IMR-90 (cell line): ENCODE data around the gene TRIM13. TPM values are rescaled to one million over a fixed set of nuclear protein-coding genes. Genes with fewer than 3 reads are reported as not detected.

Experiments
- ATAC-seq: fragments of 200-7000 bp; cut with Tn5 transposase; 2 replicates; pipeline ENCODE4 v1.9.1; 2020; ENCODE audit warnings: low read depth, mild to moderate bottlenecking, moderate library complexity
- BruUV-seq: library from RNA; stranded (reverse); fragments of 400-500 nt; replicated peaks from 2 replicates; lab custom pipeline; 2021; lab: Mats Ljungman, UMichigan
- CTCF ChIA-PET: fragments of 300-600 bp; formaldehyde crosslinking; extraction: SDS; loops from one replicate; lab custom pipeline; 2021; ENCODE audit warnings: antibody characterized with exemption; lab: Yijun Ruan, JAX
- POLR2A ChIA-PET: fragments of 300-600 bp; sonication (Branson Sonifier 250); formaldehyde crosslinking; loops from one replicate; lab custom pipeline; 2022; ENCODE audit warnings: antibody characterized with exemption; ENCODE audit not compliant: unreplicated experiment; lab: Charles Lee
- DNase-seq: peaks from one replicate; pipeline ENCODE4 v3.0.0; 2013
- H2AFZ ChIP-seq: replicated peaks from 2 replicates; pipeline ENCODE3; 2013; ENCODE audit warnings: low read length, mild to moderate bottlenecking; ENCODE audit not compliant: poor library complexity
- H2AK5ac ChIP-seq: 2 replicates; pipeline ENCODE4 v1.6.1; 2013; ENCODE audit warnings: low read depth, low read length, inconsistent platforms
- H2AK9ac ChIP-seq: replicated peaks from 2 replicates; pipeline ENCODE3; 2013; ENCODE audit warnings: mild to moderate bottlenecking, low read depth, low read length, moderate library complexity; ENCODE audit not compliant: poor library complexity
- H2BK120ac ChIP-seq: 2 replicates; pipeline ENCODE4 v1.6.1; 2013; ENCODE audit warnings: low read depth, low read length, inconsistent platforms
- H2BK15ac ChIP-seq: 3 replicates; pipeline ENCODE4 v1.6.1; 2013; ENCODE audit warnings: low read depth, low read length, inconsistent platforms
- H2BK20ac ChIP-seq: 2 replicates; pipeline ENCODE4 v1.6.1; 2013; ENCODE audit warnings: low read depth, mild to moderate bottlenecking, inconsistent platforms, low read length, moderate library complexity
- H2BK5ac ChIP-seq: 2 replicates; pipeline ENCODE4 v1.6.1; 2013; ENCODE audit warnings: mild to moderate bottlenecking, low read depth, low read length, inconsistent platforms; ENCODE audit not compliant: poor library complexity, severe bottlenecking
- H3K14ac ChIP-seq: replicated peaks from 2 replicates; pipeline ENCODE4 v1.6.1; 2013; ENCODE audit warnings: low read depth, low read length, inconsistent platforms
- H3K18ac ChIP-seq: 2 replicates; pipeline ENCODE4 v1.6.1; 2013; ENCODE audit warnings: low read depth, low read length, control low read depth
- H3K23ac ChIP-seq: 2 replicates; pipeline ENCODE4 v1.6.1; 2013; ENCODE audit warnings: low read depth, low read length, inconsistent platforms
- H3K27ac ChIP-seq: 2 replicates; pipeline ENCODE4 v1.5.1; 2013; ENCODE audit warnings: mild to moderate bottlenecking, control low read depth, low read length; ENCODE audit not compliant: insufficient read depth
- H3K27me3 ChIP-seq: 2 replicates; pipeline ENCODE4 v1.6.1; 2013; ENCODE audit warnings: low read length; ENCODE audit not compliant: control insufficient read depth, insufficient read depth
- H3K36me3 ChIP-seq: 2 replicates; pipeline ENCODE4 v1.6.1; 2013; ENCODE audit warnings: low read length, mixed read lengths; ENCODE audit not compliant: control insufficient read depth, insufficient read depth
- H3K4ac ChIP-seq: 2 replicates; pipeline ENCODE4 v1.6.1; 2013; ENCODE audit warnings: low read depth, low read length, inconsistent platforms
- H3K4me1 ChIP-seq: 2 replicates; pipeline ENCODE4 v1.6.1; 2013; ENCODE audit warnings: low read length, mixed read lengths; ENCODE audit not compliant: control insufficient read depth, insufficient read depth
- H3K4me2 ChIP-seq: 2 replicates; pipeline ENCODE4 v1.6.1; 2013; ENCODE audit warnings: low read depth, mild to moderate bottlenecking, control low read depth, low read length, moderate library complexity
- H3K4me3 ChIP-seq: 2 replicates; pipeline ENCODE4 v1.5.1; 2013; ENCODE audit warnings: low read depth, mild to moderate bottlenecking, control low read depth, low read length, moderate library complexity; ENCODE audit not compliant: insufficient read depth
- H3K56ac ChIP-seq: 2 replicates; pipeline ENCODE4 v1.6.1; 2013; ENCODE audit warnings: low read length, inconsistent platforms; ENCODE audit not compliant: insufficient read depth; ENCODE audit errors: extremely low read depth
- H3K79me1 ChIP-seq, 2 experiments: 2 replicates each; pipeline ENCODE4 v1.6.1; 2013; ENCODE audit warnings: low read length in 2 of 2, inconsistent platforms in 1 of 2, low read depth in 1 of 2
- H3K9ac ChIP-seq: 2 replicates; pipeline ENCODE4 v1.6.1; 2013; ENCODE audit warnings: low read depth, low read length, control low read depth
- H3K9me1 ChIP-seq: 2 replicates; pipeline ENCODE4 v1.6.1; 2013; ENCODE audit warnings: low read length, inconsistent platforms; ENCODE audit not compliant: insufficient read depth
- H3K9me3 ChIP-seq: 2 replicates; pipeline ENCODE4 v1.6.1; 2013; ENCODE audit warnings: low read length; ENCODE audit not compliant: control insufficient read depth, insufficient read depth
- H4K20me1 ChIP-seq: 2 replicates; pipeline ENCODE4 v1.6.1; 2013; ENCODE audit warnings: low read length, inconsistent platforms; ENCODE audit not compliant: insufficient read depth
- H4K5ac ChIP-seq: 2 replicates; pipeline ENCODE4 v1.6.1; 2013; ENCODE audit warnings: mild to moderate bottlenecking, low read depth, low read length, control low read depth
- H4K8ac ChIP-seq, 2 experiments: 2 replicates each; pipeline ENCODE4 v1.6.1; 2013; ENCODE audit warnings: low read depth in 2 of 2, low read length in 2 of 2, control low read depth in 1 of 2, inconsistent platforms in 1 of 2
- H4K91ac ChIP-seq: 2 replicates; pipeline ENCODE4 v1.6.1; 2013; ENCODE audit warnings: low read depth, low read length, inconsistent platforms; ENCODE audit not compliant: insufficient read depth
- BHLHE40 ChIP-seq: fragments of 150-350 bp; IDR thresholded peaks from 2 replicates; pipeline ENCODE4 v1.6.1; 2016; ENCODE audit warnings: mild to moderate bottlenecking, low read depth, low read length
- CEBPB ChIP-seq: IDR thresholded peaks from 2 replicates; pipeline ENCODE4 v1.6.1; 2012; ENCODE audit warnings: low read depth, low read length, improper control_type of control experiment
- CHD1 ChIP-seq: IDR thresholded peaks from 2 replicates; pipeline ENCODE4 v1.6.1; 2012; ENCODE audit warnings: low read depth, low read length, improper control_type of control experiment
- CTCF ChIP-seq: conservative IDR thresholded peaks from 2 replicates; pipeline ENCODE4 v1.5.1; 2012; ENCODE audit warnings: mild to moderate bottlenecking, low read depth, low read length, improper control_type of control experiment
- MXI1 ChIP-seq: IDR thresholded peaks from 2 replicates; pipeline ENCODE4 v1.6.1; 2012; ENCODE audit warnings: low read depth, mild to moderate bottlenecking, low read length, moderate library complexity, borderline replicate concordance
- POLR2A ChIP-seq: IDR thresholded peaks from 2 replicates; pipeline ENCODE4 v1.6.1; 2012; ENCODE audit warnings: mild to moderate bottlenecking, low read depth, low read length
- RCOR1 ChIP-seq: IDR thresholded peaks from 2 replicates; pipeline ENCODE4 v1.6.1; 2012; ENCODE audit warnings: mild to moderate bottlenecking, low read length, improper control_type of control experiment; ENCODE audit not compliant: insufficient replicate concordance
- USF2 ChIP-seq: fragments of 150-350 bp; IDR thresholded peaks from 2 replicates; pipeline ENCODE4 v1.6.1; 2017; ENCODE audit warnings: mild to moderate bottlenecking, antibody characterized with exemption, low read length, low read depth
- WGBS, 2 experiments: methylation state at CpG; one replicate each; pipeline versions ENCODE4 v1.1.5 to v1.1.7; 2013; ENCODE audit warnings: missing lambda C conversion rate in 2 of 2; ENCODE audit not compliant: insufficient read length in 1 of 2; ENCODE audit errors: extremely low coverage in 2 of 2; 5-methylcytosine and 5-hydroxymethylcytosine counted together
- dilution Hi-C: fragments of 300-500 bp; cut with HindIII; formaldehyde crosslinking; loops from one replicate; pipeline ENCODE4 v1.14.3; 2018; ENCODE audit warnings: low sequenced_read_pairs; ENCODE audit not compliant: unreplicated experiment
- in situ Hi-C: fragments of 300-500 bp; cut with MboI; formaldehyde crosslinking; loops from 3 replicates; pipeline ENCODE4 v1.14.3; 2019; ENCODE audit warnings: low sequenced_read_pairs, inconsistent platforms, mixed read lengths
- intact Hi-C: fragments of 100-400 bp; cut with micrococcal nuclease; formaldehyde crosslinking; loops from 2 replicates; pipeline ENCODE4 v1.10.0; 2022
- polyA plus RNA-seq, 3 experiments: library from polyadenylated mRNA; depleted of rRNA; stranded (reverse); fragments of >200 nt; gene quantifications; 2 replicates each; pipeline ENCODE4 v1.2.3, GENCODE V29; 2012; ENCODE audit warnings: low replicate concordance in 1 of 3
- total RNA-seq: library from RNA; depleted of rRNA; stranded (reverse); fragments of >200 nt; gene quantifications from 2 replicates; pipeline ENCODE4 v1.2.3, GENCODE V29; 2012

TRIM13 gene
- total and polyA plus RNA-seq, 2 of the 4 experiments (the other 2 are of a cell fraction) = 12.0 to 20.1 TPM

DNA sequence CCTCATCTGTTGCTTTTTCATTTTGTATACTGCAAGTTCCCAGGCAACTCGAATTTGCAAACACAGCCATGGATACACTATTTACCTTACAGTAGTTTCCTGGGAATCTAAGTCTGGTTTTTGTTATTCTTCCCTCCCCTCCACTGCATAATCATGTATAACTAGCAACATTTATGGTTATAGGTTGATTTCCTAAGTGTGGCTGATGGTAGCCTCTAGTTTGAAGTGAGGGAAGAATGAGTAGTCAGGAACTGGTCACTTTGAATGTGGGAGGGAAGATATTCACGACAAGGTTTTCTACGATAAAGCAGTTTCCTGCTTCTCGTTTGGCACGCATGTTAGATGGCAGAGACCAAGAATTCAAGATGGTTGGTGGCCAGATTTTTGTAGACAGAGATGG is 18.4 kb downstream of the TRIM13 start, which contains the start of gene KCNRG:
TSS of gene KCNRG (plus strand) at position 187 of the 400 bp plus-strand sequence. CDS start at position 237, 50 bp downstream.
- H3K18ac ChIP-seq = peak within 1 kb of the TSS; percentile 46
- ChIA-PET CTCF (interaction anchor here (1.4 to 1.5 kb wide), 2 partner anchors 17 kb away, joined by 3 to 5 read pairs; partner anchors contain the start of gene TRIM13), POLR2A (no interaction called here)
- BruUV-seq = no TSS peak
- TF ChIP-seq CTCF (no peak), BHLHE40 (no peak), USF2 (no peak), POLR2A (no peak), RCOR1 (no peak), CHD1 (no peak), CEBPB (no peak), MXI1 (no peak)
- H3K4me3 ChIP-seq = no peak within 1 kb of the TSS
- no peak within 1 kb of the TSS for H4K91ac ChIP-seq
- H2BK120ac ChIP-seq = no peak within 1 kb of the TSS
- H3K4me1 ChIP-seq = peaks cover 8% of the 10 kb centered on the region
- dilution Hi-C loops = no loop called here
- no peak within 1 kb of the TSS for H3K14ac ChIP-seq
- H3K27ac ChIP-seq = no peak within 1 kb of the TSS
- no peaks in the 10 kb centered on the region for H3K9me3 ChIP-seq
- no peak within 1 kb of the TSS for H3K56ac ChIP-seq
- peak within 1 kb of the TSS; percentile 24 for H2BK5ac ChIP-seq
- intact Hi-C loops = no loop called here
- H2AK5ac ChIP-seq = no peak within 1 kb of the TSS; the same call in 1 of the 2 replicates
- no peak within 1 kb of the TSS for H2BK20ac ChIP-seq
- H3K23ac ChIP-seq = peak within 1 kb of the TSS; percentile 77; the same call in 1 of the 2 replicates
- no peak within 1 kb of the TSS for H3K4ac ChIP-seq
- no peak within 1 kb of the TSS for H3K9ac ChIP-seq
- H3K36me3 ChIP-seq = peaks cover 24% of the 10 kb centered on the region
- no peak within 1 kb of the TSS for H2AFZ ChIP-seq
- H3K4me2 ChIP-seq = peak within 1 kb of the TSS; percentile 36; the same call in 1 of the 2 replicates
- 80% methylated on average over 3 of the region's 5 CpGs; no CpG with 5 or more reads in 1 of the 2 experiments for WGBS, 2 experiments
- in situ Hi-C loops = no loop called here
- no peak within 1 kb of the TSS for H2AK9ac ChIP-seq
- peak within 1 kb of the TSS; percentile 40; the same call in 1 of the 2 replicates for H4K5ac ChIP-seq
- ATAC-seq (no peak), DNase-seq (peak; percentile 39)
- H2BK15ac ChIP-seq = no peak within 1 kb of the TSS
- H4K8ac ChIP-seq = no peak within 1 kb of the TSS; a peak in 2 of 4 replicates
- H3K27me3 ChIP-seq = no peaks in the 10 kb centered on the region
- H3K9me1 ChIP-seq = peaks cover 3% of the 10 kb centered on the region
- peaks cover 11% of the 10 kb centered on the region; the same call in 1 of the 2 replicates for H4K20me1 ChIP-seq
- peaks cover 35 to 57% of the 10 kb centered on the region in 2 experiments for H3K79me1 ChIP-seq
